ENCODE data around the gene PCBP3. TPM values are rescaled to one million over a fixed set of nuclear protein-coding genes. Genes with fewer than 3 reads are reported as not detected.

The PCBP3 gene
- total and polyA plus RNA-seq, 2 of the 8 experiments (the other 6 are each of a cell fraction or from before 2014, with no cell fraction given) = 3.5 to 6.3 TPM

- TF ChIP-seq CHD7 (IDR thresholded peaks at IDR 0.05; ENCODE audit: insufficient replicate concordance, low read length) (no peak), TAF1 (IDR thresholded peaks at IDR 0.05; ENCODE audit: low read depth, low read length) (no peak)
Measured at GRCh38 chr21:45860493-45861155, 217.1 kb downstream of the PCBP3 start (continued).
